Cardiac fibroblast (primary cell): ENCODE measurements around the gene EMP3.

Experiments
- DNase-seq, 2 donors: peaks; one replicate each; pipeline versions ENCODE4 v3.0.0 to v3.0.0-alpha.2; 2010; ENCODE audit warnings: low read depth in 2 of 2
- H3K4me3 ChIP-seq, 2 donors: replicated peaks in 1 of 2; 1 replicate in 1 of 2; 2 replicates in 1 of 2; pipeline ENCODE4 v1.5.1; 2011; ENCODE audit warnings: low read depth in 2 of 2, low read length in 2 of 2, mild to moderate bottlenecking in 2 of 2, moderate library complexity in 1 of 2
- TF ChIP-seq, protein P1 (sequence below): IDR thresholded peaks from one replicate; pipeline ENCODE4 v1.5.1; 2011; ENCODE audit warnings: low read depth, mild to moderate bottlenecking, low read length, inconsistent platforms

EMP3 gene

DNA sequence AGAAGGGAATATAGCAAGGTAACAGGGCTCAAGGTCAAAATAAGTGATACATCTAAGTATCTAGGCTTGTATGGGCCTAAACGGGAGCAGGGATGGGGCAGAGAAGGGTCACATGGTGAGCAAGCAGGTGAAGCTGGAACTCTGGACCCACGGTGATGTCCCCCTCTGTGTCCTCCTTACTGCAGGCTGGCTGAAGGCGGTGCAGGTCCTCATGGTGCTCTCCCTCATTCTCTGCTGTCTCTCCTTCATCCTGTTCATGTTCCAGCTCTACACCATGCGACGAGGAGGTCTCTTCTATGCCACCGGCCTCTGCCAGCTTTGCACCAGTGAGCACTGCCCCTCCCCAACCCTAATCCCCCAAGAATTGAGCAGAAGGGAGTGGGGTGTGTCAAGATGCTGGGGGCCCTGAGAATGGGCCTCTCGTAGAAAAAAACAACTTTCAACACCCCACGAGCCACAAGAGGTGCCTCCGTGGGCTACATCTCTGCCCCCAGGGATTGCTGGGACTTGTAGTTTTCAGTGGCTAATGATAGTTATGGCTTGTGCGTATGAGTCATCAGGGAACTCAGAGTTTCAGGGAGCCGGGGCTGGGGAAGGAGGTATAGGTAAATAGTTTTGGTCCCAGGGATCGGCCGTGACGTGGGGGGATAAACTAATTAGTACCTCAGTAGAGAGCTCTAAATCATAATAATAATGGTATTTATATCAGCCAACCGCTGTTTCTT lies 4.0 kb downstream of the EMP3 start:
- peak; percentile 46 to 57 for DNase-seq
- TF ChIP-seq, protein P1, sequence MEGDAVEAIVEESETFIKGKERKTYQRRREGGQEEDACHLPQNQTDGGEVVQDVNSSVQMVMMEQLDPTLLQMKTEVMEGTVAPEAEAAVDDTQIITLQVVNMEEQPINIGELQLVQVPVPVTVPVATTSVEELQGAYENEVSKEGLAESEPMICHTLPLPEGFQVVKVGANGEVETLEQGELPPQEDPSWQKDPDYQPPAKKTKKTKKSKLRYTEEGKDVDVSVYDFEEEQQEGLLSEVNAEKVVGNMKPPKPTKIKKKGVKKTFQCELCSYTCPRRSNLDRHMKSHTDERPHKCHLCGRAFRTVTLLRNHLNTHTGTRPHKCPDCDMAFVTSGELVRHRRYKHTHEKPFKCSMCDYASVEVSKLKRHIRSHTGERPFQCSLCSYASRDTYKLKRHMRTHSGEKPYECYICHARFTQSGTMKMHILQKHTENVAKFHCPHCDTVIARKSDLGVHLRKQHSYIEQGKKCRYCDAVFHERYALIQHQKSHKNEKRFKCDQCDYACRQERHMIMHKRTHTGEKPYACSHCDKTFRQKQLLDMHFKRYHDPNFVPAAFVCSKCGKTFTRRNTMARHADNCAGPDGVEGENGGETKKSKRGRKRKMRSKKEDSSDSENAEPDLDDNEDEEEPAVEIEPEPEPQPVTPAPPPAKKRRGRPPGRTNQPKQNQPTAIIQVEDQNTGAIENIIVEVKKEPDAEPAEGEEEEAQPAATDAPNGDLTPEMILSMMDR: no peak
- H3K4me3 ChIP-seq: no peak overlapping the region

DNA sequence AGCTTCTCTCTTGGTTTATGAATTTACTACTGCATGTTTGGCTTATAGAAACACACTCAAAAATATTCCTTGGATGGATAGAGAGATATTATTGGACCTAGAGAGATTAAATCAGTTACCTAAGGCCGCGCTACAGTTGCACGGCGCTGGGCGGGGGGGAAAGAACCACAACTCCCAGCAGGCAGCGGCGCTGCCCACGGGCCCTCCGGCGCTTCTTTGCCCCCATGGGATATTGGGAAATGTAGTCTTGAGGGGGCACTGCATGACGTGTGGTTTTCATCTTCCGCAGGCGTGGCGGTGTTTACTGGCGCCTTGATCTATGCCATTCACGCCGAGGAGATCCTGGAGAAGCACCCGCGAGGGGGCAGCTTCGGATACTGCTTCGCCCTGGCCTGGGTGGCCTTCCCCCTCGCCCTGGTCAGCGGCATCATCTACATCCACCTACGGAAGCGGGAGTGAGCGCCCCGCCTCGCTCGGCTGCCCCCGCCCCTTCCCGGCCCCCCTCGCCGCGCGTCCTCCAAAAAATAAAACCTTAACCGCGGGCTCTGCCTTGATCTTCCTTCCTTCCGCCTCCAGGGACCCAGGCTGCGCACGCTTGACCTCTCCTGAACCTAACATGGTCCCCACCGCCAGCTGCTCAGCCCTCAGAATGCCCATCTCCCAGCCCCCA lies 4.8 kb downstream of the EMP3 start:
- H3K4me3 ChIP-seq: no peak overlapping the region
- TF ChIP-seq, protein P1: no peak
- DNase-seq: no peak

DNA sequence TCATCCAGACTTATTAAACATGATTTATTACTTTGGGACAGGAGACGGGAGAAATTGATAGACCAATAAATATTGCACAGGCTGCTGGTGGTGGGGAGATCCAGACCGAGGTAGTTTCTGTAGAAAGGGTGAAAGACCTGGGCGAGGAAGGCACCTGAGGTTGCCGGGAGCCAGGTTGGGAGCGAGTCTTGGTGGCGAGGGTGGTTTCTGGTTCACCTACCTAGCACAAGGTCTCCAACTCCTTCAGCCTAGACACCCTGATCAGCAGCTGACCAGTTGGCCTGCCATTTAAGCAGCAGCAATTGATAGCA lies 7.0 kb downstream of the EMP3 start:
- no peak overlapping the region for H3K4me3 ChIP-seq
- TF ChIP-seq, protein P1: no peak
- no peak for DNase-seq

DNA sequence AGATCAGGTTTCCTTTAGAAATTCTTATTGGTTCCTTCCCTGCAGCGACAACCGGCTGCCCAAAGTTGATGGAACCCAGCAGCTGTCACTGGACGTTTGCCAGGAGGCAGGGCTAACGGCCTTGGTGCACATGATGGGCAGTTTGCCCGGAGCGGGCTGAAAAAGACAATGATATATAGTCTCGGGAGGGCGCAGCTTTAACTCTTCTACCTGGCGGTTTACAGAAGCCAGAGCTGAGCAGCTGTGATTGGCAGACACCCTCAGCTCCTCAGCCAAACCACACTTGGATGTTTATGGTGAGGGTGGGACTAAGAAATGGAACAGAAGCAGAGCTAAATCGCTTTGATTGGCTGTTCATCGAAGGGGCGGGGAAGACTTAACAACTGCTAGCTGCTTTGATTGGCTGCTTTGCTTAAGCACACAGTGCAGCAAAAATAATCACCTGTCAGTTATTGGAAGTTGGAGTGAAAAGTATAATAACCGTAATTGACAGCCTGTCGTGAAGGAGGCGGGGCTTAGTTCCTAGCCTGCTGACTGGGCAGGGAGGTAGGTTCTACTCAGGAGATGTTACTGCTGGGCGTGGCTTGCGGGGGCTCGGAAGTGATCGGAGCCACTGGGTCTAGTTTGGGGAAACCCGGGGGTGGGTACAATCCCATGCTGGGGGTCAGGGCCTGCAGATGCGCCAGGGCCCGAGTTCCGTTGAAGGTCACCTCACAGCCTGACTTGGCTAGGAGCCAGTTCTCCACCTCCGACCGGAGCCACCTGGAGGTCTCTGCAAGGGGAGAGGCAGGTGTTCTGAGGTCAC lies 7.5 kb downstream of the EMP3 start:
- DNase-seq: peak; percentile 98
- TF ChIP-seq, protein P1: no peak
- H3K4me3 ChIP-seq: peak overlapping the region; percentile 13 to 24

DNA sequence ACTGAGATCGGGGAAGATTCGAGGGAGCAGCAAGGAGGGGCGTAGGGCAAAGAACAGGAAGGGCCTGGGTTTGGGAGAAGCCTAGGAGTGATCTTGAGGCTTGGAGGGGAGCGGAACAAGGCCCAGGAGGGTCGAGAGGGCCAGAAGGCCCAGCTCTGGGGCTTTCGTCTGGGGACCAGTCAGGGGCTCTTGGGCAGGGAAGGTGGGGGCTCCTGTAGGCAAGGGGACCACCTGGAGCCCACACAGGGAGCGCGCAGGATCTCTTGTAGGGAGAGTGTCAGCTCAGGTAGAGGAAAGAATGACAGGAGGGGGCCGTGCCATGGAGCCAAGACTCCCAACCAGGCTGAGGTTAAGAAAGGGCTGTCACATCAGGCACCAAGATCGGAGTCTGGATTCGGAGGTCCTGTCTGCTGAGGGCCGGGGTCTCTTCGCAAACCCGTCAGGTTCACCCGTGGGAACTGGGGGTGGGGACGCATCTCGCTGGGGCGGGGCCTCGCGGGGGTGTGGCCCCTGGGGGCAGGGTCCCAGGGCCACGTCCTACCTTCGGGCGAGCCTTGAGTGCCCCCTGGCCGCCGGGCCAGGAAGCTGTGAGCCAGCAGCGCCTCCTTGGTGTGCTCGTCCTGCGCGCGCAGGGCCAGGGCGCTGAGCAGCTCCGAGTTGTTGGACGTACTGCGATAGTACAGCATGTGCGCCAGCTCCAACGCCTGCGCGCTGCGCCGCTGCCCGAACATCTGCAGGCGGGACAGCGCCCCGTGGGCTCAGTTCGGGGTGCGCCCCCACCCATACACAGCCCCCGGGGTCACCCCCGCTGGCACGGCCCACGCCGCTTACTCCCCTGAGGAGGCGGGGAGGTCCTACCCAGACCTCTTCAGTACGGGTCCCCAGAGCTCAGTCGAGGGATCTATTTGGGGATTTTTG lies 8.4 kb downstream of the EMP3 start:
- peak; percentile 94 to 96 for DNase-seq
- TF ChIP-seq, protein P1: peak; percentile 78
- H3K4me3 ChIP-seq: peak overlapping the region; percentile 37 to 51

DNA sequence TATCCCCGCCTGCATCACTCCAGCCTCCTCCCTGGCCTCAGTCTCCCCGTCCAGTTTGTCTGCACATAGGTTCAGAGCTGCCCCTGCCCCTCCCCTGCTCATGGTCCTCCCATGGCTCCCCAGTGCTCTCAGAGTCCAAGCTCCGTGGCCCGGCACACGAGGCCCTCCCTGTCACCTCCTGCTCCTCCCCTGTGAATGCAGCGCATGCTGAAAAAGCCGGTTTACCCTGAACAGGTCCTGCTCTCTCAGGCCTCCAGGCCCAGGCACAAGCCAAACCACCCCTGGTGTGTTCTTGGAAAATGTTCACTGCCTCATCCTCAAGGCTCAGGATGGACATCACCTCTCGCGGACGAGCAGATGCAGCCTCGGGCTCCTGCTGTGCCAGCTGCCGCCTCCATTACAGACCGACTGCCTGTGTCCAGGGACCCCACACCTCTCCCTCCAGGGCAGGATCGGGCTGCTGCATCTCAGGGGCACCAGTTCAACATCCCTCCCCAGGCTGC lies 13.0 kb downstream of the EMP3 start:
- DNase-seq: no peak
- TF ChIP-seq, protein P1: no peak
- H3K4me3 ChIP-seq: no peak overlapping the region
